Sigmoid colon (tissue), 7 donors: ENCODE data around the gene TMPRSS11A. TPM values are rescaled to one million over a fixed set of nuclear protein-coding genes. Genes with fewer than 3 reads are reported as not detected.

Source experiments
- DNase-seq: peaks from one replicate; pipeline ENCODE4 v3.0.0-alpha.2; 2019
- H3K27ac ChIP-seq, 4 donors: fragments of 200-600 bp; sonication (generic); one replicate each; pipeline ENCODE4 v1.5.1; 2016 to 2019; ENCODE audit warnings: mild to moderate bottlenecking in 1 of 4
- H3K27me3 ChIP-seq, 3 donors: fragments of 200-600 bp; sonication (generic); one replicate each; pipeline ENCODE4 v1.5.1; 2019; ENCODE audit warnings: mild to moderate bottlenecking in 1 of 3
- H3K36me3 ChIP-seq, 4 donors: fragments of 200-600 bp; sonication (generic); one replicate each; pipeline ENCODE4 v1.5.1; 2016 to 2019
- H3K4me1 ChIP-seq, 4 donors: fragments of 200-600 bp; sonication (generic); one replicate each; pipeline ENCODE4 v1.5.1; 2017 to 2019
- H3K4me3 ChIP-seq, 4 donors: fragments of 200-600 bp; sonication (generic); one replicate each; pipeline ENCODE4 v1.5.1; 2017 to 2019; ENCODE audit warnings: mild to moderate bottlenecking in 2 of 4, moderate library complexity in 1 of 4
- H3K9me3 ChIP-seq, 4 donors: fragments of 200-600 bp in 3 of 4; sonication (generic) in 3 of 4; one replicate each; pipeline versions ENCODE4 v1.5.1 to v1.6.1; 2013 to 2019
- EP300 ChIP-seq, 4 donors: sonication (generic); formaldehyde crosslinking; IDR thresholded peaks; one replicate each; pipeline ENCODE4 v1.6.1; 2017; ENCODE audit warnings: antibody characterized with exemption in 4 of 4
- POLR2A ChIP-seq, 2 donors: fragments of 450-650 bp; IDR thresholded peaks; one replicate each; pipeline ENCODE4 v1.6.1; 2016; ENCODE audit warnings: antibody characterized with exemption in 2 of 2, mild to moderate bottlenecking in 2 of 2, moderate library complexity in 2 of 2
- POLR2AphosphoS5 ChIP-seq, 4 donors: sonication (generic); formaldehyde crosslinking; IDR thresholded peaks; one replicate each; pipeline ENCODE4 v1.6.1; 2017; ENCODE audit warnings: antibody characterized with exemption in 4 of 4
- WGBS, 2 donors: extraction: QIAGEN DNeasy Blood & Tissue Kit; methylation state at CpG; one replicate each; pipeline ENCODE4 v1.1.7; 2013; 5-methylcytosine and 5-hydroxymethylcytosine counted together
- intact Hi-C: fragments of 100-400 bp; cut with DNase I; formaldehyde crosslinking; loops from one replicate; pipeline ENCODE4 v1.15.1; 2023
- polyA plus RNA-seq, 3 donors: library from polyadenylated mRNA; stranded (reverse); fragments of 200-250 nt; gene quantifications; one replicate each; pipeline ENCODE4 v1.2.3, GENCODE V29; 2013
- total RNA-seq, 4 donors: library from RNA; depleted of rRNA; stranded (reverse); fragments of >200 nt; gene quantifications; one replicate each; pipeline ENCODE4 v1.1.0, GENCODE V29; 2016
- TF ChIP-seq, protein P1 (sequence below), 4 experiments: fragments of 450-650 bp in 3 of 4; fragments of 200-600 bp in 1 of 4; IDR thresholded peaks; one replicate each; pipeline ENCODE4 v1.5.1; 2016 to 2019; ENCODE audit warnings: antibody characterized with exemption in 4 of 4, mild to moderate bottlenecking in 3 of 4, moderate library complexity in 2 of 4
- donor health status: healthy with polysubstance abuse.
- donor health status: Bipolar disorder and iron deficiency.
- donor health status: healthy.

Gene TMPRSS11A
- total and polyA plus RNA-seq, 7 donors: not detected

DNA sequence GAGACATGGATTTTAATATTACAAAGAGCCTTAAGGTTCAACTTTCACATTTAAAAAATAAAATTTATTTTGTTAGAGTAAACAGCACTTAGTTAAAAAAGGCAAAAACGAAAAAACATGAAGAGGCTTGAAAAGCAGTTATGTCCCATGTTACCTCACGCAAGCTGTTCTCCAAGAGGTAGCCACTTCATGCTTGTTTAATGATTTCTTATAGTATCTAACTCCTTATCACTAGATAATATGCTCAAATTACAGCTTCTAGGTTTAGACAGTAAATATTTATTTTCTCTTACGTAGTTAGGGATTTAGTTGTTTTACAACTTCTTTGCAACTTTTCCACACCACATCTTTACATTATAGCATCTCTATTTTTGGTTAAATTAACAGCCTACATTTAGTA, 51.7 kb downstream of the TMPRSS11A start:
- intact Hi-C loops: no loop called here
- no peak overlapping the region for H3K27ac ChIP-seq
- TF ChIP-seq, protein P1, sequence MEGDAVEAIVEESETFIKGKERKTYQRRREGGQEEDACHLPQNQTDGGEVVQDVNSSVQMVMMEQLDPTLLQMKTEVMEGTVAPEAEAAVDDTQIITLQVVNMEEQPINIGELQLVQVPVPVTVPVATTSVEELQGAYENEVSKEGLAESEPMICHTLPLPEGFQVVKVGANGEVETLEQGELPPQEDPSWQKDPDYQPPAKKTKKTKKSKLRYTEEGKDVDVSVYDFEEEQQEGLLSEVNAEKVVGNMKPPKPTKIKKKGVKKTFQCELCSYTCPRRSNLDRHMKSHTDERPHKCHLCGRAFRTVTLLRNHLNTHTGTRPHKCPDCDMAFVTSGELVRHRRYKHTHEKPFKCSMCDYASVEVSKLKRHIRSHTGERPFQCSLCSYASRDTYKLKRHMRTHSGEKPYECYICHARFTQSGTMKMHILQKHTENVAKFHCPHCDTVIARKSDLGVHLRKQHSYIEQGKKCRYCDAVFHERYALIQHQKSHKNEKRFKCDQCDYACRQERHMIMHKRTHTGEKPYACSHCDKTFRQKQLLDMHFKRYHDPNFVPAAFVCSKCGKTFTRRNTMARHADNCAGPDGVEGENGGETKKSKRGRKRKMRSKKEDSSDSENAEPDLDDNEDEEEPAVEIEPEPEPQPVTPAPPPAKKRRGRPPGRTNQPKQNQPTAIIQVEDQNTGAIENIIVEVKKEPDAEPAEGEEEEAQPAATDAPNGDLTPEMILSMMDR (IDR thresholded peaks at IDR 0.05): no peak
- TF ChIP-seq POLR2A (IDR thresholded peaks at IDR 0.05) (no peak), POLR2AphosphoS5 (IDR thresholded peaks at IDR 0.05) (no peak)

DNA sequence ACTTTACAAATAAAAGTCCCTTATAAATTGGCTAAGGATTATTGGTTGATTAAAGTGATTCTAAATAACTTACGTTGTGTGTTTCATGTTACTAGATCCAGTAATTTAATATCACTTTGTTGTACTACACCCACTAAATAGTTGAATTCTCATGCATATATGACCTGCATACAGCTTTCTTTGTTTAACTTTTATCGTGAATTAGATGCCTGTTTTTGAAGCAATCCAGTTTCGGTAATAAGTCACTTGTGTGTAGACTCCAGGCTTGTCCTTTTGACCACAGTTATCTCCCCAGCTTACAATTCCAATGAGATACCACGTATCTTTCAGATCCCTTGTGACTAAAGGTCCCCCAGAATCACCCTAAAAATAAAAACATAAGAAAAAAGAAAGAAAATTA, 52.2 kb downstream of the TMPRSS11A start:
- Histone ChIP-seq H3K4me3 (no peak overlapping the region), H3K4me1 (no peaks in the 10 kb centered on the region), H3K27me3 (no peaks in the 10 kb centered on the region), H3K27ac (no peak overlapping the region), H3K9me3 (no peaks in the 10 kb centered on the region), H3K36me3 (no peaks in the 10 kb centered on the region)
- DNase-seq: no peak
- TF ChIP-seq EP300 (IDR thresholded peaks at IDR 0.05) (no peak), POLR2A (IDR thresholded peaks at IDR 0.05) (no peak), POLR2AphosphoS5 (IDR thresholded peaks at IDR 0.05) (no peak)
- TF ChIP-seq, protein P1 (IDR thresholded peaks at IDR 0.05): no peak
- intact Hi-C loops: no loop called here
- 37 to 69% methylated on average over 4 of the region's 4 CpGs for WGBS, 2 donors

More for the DNA sequence above, 51.7 kb downstream of the TMPRSS11A start:
- H3K4me1 ChIP-seq: no peaks in the 10 kb centered on the region
- no peaks in the 10 kb centered on the region for H3K36me3 ChIP-seq
- 27 to 62% methylated on average over 3 of the region's 3 CpGs for WGBS, 2 donors
- H3K9me3 ChIP-seq: no peaks in the 10 kb centered on the region
- no peak for DNase-seq
- H3K4me3 ChIP-seq: no peak overlapping the region
- H3K27me3 ChIP-seq: no peaks in the 10 kb centered on the region

DNA sequence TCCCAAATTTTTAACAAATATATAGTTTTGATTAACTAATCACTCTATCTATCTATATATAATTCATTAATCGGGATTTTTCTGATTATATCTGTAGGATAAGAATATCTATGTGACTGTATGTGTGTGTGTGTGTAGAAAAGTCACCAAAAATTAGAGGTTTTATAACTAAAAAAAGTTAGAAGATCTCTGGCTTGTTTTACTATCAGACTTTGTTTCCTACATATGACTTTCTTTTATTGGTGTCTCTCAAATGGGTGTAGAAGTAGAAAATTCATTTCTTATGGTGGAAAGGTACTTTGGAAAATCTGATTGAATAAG, 52.7 kb downstream of the TMPRSS11A start:
- Histone ChIP-seq H3K4me1 (no peaks in the 10 kb centered on the region), H3K36me3 (no peaks in the 10 kb centered on the region), H3K9me3 (no peaks in the 10 kb centered on the region), H3K27me3 (no peaks in the 10 kb centered on the region), H3K4me3 (no peak overlapping the region), H3K27ac (no peak overlapping the region)
- TF ChIP-seq, protein P1 (IDR thresholded peaks at IDR 0.05): no peak
- TF ChIP-seq POLR2A (IDR thresholded peaks at IDR 0.05) (no peak), EP300 (IDR thresholded peaks at IDR 0.05) (no peak), POLR2AphosphoS5 (IDR thresholded peaks at IDR 0.05) (no peak)
- intact Hi-C loops: no loop called here
- no peak for DNase-seq
- WGBS, 2 donors: 15 to 21% methylated on average over 1 of the region's 1 CpG

DNA sequence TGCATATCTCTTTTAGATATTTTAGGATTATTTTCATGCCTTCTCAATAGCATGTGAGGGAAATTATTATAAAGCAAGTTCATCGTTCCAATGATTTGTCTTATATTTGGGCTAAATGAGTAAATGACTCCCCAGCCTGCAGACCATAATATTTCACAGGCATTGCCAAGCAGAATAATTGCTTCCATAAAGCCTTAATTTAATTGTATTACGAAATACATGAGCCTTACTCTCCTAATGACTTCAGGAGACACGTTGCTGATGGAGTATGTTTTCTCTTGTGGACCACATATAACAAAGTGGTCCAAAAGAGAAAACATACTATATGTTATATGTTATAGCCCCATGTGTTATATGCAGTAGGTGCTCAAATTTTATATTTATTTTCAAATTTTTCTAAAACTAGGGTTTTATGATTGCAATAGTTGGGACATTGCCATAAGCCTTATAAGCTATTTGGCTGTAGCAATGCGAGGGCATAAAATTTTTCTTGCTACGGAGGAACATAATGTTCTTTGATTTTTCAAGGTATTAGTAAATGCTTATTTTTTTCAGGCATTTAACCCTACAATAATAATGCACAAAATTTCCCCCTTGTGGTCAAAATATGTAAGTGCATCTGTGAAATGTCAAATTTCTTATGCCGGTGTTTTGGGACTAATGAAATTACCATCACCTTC, 53.2 kb downstream of the TMPRSS11A start:
- H3K27me3 ChIP-seq: no peaks in the 10 kb centered on the region
- DNase-seq: no peak
- intact Hi-C loops: no loop called here
- no peaks in the 10 kb centered on the region for H3K9me3 ChIP-seq
- no peak overlapping the region for H3K4me3 ChIP-seq
- H3K4me1 ChIP-seq: no peaks in the 10 kb centered on the region
- TF ChIP-seq, protein P1 (IDR thresholded peaks at IDR 0.05): peak in 1 of 4 experiments; percentile 41
- TF ChIP-seq EP300 (IDR thresholded peaks at IDR 0.05) (no peak), POLR2AphosphoS5 (IDR thresholded peaks at IDR 0.05) (no peak), POLR2A (IDR thresholded peaks at IDR 0.05) (no peak)
- WGBS, 2 donors: 42 to 48% methylated on average over 6 of the region's 6 CpGs
- no peak overlapping the region for H3K27ac ChIP-seq
- H3K36me3 ChIP-seq: no peaks in the 10 kb centered on the region

DNA sequence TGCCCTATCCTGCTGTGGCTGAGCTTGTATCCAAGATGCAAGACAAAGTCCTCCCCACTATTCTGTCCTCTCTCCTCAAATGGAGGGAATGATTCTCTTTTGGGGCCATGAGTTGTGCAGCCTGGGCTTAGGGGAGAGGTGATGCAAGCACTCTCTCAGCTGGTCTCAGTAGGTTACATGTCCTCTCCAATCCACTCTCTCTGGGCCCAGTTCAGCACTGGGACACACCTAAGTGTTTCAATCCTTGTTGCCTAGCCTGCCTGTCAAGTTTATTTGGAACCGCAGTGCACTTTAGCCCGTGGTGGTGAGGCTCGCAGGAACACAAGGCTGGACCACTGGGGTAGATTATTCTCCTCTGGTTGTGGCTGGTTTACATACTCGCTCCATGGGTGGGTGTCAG, 55.6 kb downstream of the TMPRSS11A start:
- intact Hi-C loops: no loop called here
- H3K4me1 ChIP-seq: no peaks in the 10 kb centered on the region
- DNase-seq: no peak
- H3K36me3 ChIP-seq: no peaks in the 10 kb centered on the region
- TF ChIP-seq POLR2AphosphoS5 (IDR thresholded peaks at IDR 0.05): no peak
- TF ChIP-seq POLR2A (IDR thresholded peaks at IDR 0.05): no peak
- TF ChIP-seq EP300 (IDR thresholded peaks at IDR 0.05): no peak
- TF ChIP-seq, protein P1 (IDR thresholded peaks at IDR 0.05): no peak
- H3K9me3 ChIP-seq: no peaks in the 10 kb centered on the region
- H3K4me3 ChIP-seq: no peak overlapping the region
- no peak overlapping the region for H3K27ac ChIP-seq
- H3K27me3 ChIP-seq: no peaks in the 10 kb centered on the region
- WGBS, 2 donors: 81 to 87% methylated on average over 4 of the region's 4 CpGs
